ENCODE results near the gene ASF1A.

The ASF1A gene

DNA sequence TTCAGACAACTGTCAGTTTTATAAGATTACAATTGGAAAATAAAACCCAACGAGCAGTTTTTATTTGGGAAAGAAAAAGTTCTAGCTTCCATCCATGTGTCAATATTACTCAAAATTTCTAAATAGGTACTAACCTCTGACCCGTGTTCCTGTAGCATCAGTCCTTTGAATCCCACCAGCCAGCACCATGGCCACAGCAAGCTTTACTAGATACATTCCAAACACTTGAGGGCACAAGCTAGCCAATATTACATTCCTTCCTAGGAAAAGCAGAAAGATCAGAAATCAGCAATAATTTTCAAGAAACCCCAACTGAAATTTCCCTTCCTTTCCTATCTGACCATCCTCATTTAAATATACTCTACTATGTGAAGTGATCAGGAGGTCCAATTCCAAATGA lies 19.2 kb downstream of the ASF1A start:
- DNase-seq = no peak

DNA sequence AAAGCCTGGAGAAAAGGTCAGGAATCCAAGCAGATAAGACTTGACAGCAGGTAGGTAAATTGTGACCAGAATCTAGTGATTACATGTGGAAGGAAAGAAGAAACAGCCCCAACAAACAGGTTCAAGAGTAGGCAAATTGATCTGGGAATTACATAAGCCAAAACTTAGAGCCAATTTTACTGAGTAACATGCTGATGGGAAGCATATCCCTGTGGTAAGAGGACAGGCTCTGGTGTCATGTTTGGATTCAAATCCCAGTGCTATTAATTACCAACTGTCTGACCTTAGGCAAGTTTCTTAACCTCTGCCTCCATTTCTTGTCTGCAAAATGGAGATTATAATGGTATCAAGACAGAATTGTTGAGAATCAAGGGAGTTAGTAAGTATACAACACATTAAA lies 20.6 kb downstream of the ASF1A start:
- no peak for DNase-seq

- DNase-seq = no peak
Observed at GRCh38 chr6:118917546-118918328, 23.8 kb downstream of the ASF1A start.

DNA sequence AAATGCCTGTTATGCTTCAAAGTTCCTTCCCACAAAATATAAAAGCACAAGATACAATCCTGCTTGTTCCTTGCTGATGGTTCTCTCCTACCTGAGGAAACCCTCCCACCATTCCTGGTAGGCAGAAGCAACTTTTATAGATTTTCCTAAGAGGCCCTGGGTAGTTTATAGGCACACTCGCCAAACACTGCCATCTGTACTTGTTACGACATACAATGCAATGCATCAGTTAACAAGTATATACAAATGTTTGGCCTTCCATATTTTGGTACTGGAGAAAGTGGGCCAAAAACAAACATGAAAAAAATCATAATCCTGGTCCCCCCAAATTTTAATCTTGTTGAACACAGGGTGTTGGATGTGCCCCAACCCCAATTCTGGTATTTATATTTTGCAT lies 24.4 kb downstream of the ASF1A start:
- no peak for DNase-seq

GRCh38 chr6:118921084-118921483 lies 27.1 kb downstream of the ASF1A start:
- no peak for DNase-seq

GRCh38 chr6:118923035-118923434 lies 29.1 kb downstream of the ASF1A start:
- no peak for DNase-seq

- DNase-seq = no peak
Observed at GRCh38 chr6:118930680-118931079, 36.7 kb downstream of the ASF1A start.

DNA sequence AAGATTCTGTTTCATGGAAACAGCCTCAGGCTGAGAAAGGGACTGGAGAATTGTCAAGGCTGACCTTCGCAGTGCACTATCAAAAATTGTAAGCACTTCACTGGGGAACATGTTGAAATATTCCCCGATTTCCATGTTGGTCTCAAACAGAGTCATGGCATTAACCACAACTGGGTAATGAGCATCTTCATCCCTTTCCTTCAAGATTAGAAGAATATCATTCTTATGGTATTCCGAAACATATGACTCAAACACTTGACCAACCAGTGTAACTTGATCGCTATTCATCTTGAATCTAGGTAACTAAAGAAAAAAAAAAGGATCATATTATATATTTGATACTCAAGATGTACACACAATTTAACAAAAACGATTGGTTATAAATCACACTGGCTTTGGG lies 37.5 kb downstream of the ASF1A start:
- no peak for DNase-seq

DNA sequence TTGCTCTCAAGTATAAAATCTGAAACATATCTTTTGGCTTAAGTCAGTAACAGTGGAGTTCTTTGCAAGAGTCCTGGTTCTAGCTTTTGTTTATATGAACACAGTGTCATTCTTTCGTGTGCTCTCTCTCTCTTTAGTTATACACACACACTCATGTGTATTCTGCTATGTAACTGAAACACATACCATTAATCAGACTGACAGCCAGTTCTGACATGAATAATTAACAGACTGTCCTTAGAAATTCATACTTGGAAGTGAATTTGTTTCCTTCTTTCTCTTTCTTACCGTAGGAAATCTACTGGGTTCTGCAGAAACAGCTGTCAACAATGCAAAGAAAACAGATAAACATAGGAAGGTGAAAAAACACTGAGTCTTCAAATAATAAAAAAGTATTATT lies 38.5 kb downstream of the ASF1A start:
- no peak for DNase-seq

GRCh38 chr6:118933855-118934460 lies 40.0 kb downstream of the ASF1A start:
- DNase-seq = no peak

GRCh38 chr6:118934461-118935330 lies 40.7 kb downstream of the ASF1A start, which contains the start of gene MCM9:
Gene MCM9, minus strand, starts transcription at chr6:118935159. Its CDS starts 3,436 bp downstream, at chr6:118931723.
- DNase-seq = peak; percentile 94

DNA sequence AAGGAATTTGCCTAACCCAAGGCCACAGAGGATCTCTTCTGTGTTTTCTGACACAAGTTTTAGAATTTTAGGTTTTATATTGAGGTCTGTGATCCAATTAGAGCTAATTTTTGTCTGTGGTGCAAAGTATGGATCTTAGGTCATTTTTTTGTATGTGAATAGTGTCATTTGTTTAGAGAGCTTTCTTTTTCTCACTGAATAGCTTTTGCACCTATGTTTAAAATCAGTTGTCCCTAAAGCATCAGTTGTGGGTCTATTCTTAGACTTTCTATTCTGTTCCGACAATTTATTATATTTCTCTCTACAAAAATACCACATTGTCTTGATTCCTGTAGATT lies 41.3 kb downstream of the ASF1A start:
- DNase-seq = no peak

DNA sequence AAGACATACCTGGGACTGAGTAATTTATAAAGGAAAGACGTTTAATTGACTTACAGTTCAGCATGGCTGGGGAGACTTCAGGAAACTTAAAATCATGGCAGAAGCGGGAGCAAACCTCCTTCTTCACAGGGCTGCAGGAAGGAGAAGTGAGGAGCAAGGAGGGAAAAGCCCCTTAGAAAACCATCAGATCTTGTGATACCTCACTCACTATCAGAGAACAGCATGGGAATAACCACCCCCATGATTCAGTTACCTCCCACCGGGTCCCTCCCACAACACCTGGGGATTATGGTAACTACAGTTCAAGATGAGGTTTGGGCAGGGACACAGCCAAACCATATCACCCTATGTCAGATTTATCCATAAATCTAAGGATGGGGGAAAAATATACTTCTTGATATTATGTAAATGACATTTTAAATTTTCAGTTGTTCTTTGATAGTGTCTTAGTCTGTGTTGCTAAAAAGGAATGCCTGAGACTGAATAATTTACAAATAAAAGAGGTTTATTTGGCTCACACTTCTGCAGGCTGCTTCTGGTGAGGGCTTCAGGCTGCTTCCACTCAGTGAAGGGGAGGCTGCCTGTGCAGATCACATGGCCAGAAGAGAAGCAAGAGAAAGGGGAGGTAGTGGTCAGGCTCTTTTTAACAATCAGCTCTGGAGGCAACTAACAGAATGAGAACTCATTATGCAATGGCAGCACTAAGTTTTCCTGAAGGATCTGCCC lies 42.2 kb downstream of the ASF1A start:
- DNase-seq = no peak

DNA sequence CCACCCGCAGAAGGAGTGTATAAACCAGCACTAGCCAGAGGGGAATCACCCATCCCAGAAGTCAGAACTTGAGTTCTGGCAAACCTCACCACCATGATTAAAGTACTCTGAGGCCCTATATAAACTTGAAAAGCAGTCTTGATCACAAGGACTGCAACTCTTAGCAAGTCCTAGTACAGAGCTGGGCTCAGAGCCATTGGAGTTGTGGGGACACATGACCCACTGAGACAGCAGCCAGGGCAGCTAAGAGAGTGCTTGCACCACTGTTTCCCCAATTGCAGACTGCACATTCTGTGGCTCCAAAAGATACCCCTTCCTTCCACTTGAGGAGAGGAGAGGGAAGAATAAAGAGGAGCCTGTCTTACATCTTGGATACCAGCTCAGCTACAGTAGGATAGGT lies 45.7 kb downstream of the ASF1A start:
- DNase-seq = no peak

- DNase-seq = no peak
Observed at GRCh38 chr6:118940770-118941169, 46.8 kb downstream of the ASF1A start.

GRCh38 chr6:118945217-118945616 lies 51.3 kb downstream of the ASF1A start:
- DNase-seq = no peak

- DNase-seq = no peak
Observed at GRCh38 chr6:118952683-118953082, 58.7 kb downstream of the ASF1A start.

GRCh38 chr6:118953391-118953790 lies 59.4 kb downstream of the ASF1A start:
- no peak for DNase-seq
